ENCODE results near the gene CARS1.

The CARS1 gene

GRCh38 chr11:3058753-3059664, 1.8 kb upstream of the CARS1 start:
- peak; percentile 77 for DNase-seq

GRCh38 chr11:3056296-3057068, 741 bp downstream of the CARS1 start:
- DNase-seq = peak; percentile 31

GRCh38 chr11:3055891-3056290, 1.3 kb downstream of the CARS1 start:
- no peak for DNase-seq

- no peak for DNase-seq
Observed at GRCh38 chr11:3052567-3052966, 4.7 kb downstream of the CARS1 start.

GRCh38 chr11:3052109-3052479, 5.1 kb downstream of the CARS1 start:
- DNase-seq = no peak

- DNase-seq = no peak
Observed at GRCh38 chr11:3051196-3052108, 5.8 kb downstream of the CARS1 start.

GRCh38 chr11:3050386-3051195, 6.6 kb downstream of the CARS1 start:
- no peak for DNase-seq

GRCh38 chr11:3049430-3050243, 7.6 kb downstream of the CARS1 start:
- no peak for DNase-seq

GRCh38 chr11:3047637-3048036, 9.6 kb downstream of the CARS1 start:
- no peak for DNase-seq

- no peak for DNase-seq
Observed at GRCh38 chr11:3046641-3047040, 10.6 kb downstream of the CARS1 start.

- DNase-seq = no peak
Observed at GRCh38 chr11:3046190-3046589, 11.0 kb downstream of the CARS1 start.

GRCh38 chr11:3044915-3045314, 12.3 kb downstream of the CARS1 start:
- no peak for DNase-seq

- no peak for DNase-seq
Observed at GRCh38 chr11:3044004-3044403, 13.2 kb downstream of the CARS1 start.

GRCh38 chr11:3043315-3043871, 13.8 kb downstream of the CARS1 start:
- DNase-seq = no peak

- DNase-seq = no peak
Observed at GRCh38 chr11:3042496-3043314, 14.5 kb downstream of the CARS1 start.

- DNase-seq = no peak
Observed at GRCh38 chr11:3041699-3042441, 15.4 kb downstream of the CARS1 start.

- DNase-seq = no peak
Observed at GRCh38 chr11:3040881-3041280, 16.3 kb downstream of the CARS1 start.

GRCh38 chr11:3037945-3038271, 19.3 kb downstream of the CARS1 start:
- DNase-seq = no peak

All from hematopoietic multipotent progenitor cell treated with erythropoietin and hydrocortisone succinate and interleukin-3 and kit ligand, for 8 days (in vitro differentiated cells).